Keratinocyte (primary cell): ENCODE data around the gene FAM237A. TPM values are rescaled to one million over a fixed set of nuclear protein-coding genes. Genes with fewer than 3 reads are reported as not detected.
A peak's percentile ranks its signal among the peaks of the same experiment; 100 is the strongest.

Source experiments
- DNase-seq: peaks from one replicate; pipeline ENCODE4 v3.0.0-alpha.2; 2011; ENCODE audit warnings: low read depth, missing footprints, low spot score
- FAIRE-seq: peaks from 2 replicates; lab custom pipeline; 2011; peaks lifted over from hg19 to GRCh38; lab: Jason Lieb, UNC
- H2AFZ ChIP-seq: 2 replicates; pipeline ENCODE4 v1.6.0; 2012; ENCODE audit warnings: low read length, control low read depth, inconsistent platforms; ENCODE audit not compliant: control insufficient read depth
- H3K27ac ChIP-seq: 2 replicates; pipeline ENCODE4 v1.5.1; 2011; ENCODE audit warnings: low read length; ENCODE audit not compliant: control insufficient read depth, insufficient read depth
- H3K27me3 ChIP-seq: 3 replicates; pipeline ENCODE4 v1.6.0; 2011; ENCODE audit warnings: low read length; ENCODE audit not compliant: control insufficient read depth, insufficient read depth; ENCODE audit errors: extremely low read depth
- H3K36me3 ChIP-seq, 2 experiments: 2 replicates in 1 of 2; 3 replicates in 1 of 2; pipeline ENCODE4 v1.5.1; 2011; ENCODE audit warnings: low read length in 2 of 2, mild to moderate bottlenecking in 1 of 2; ENCODE audit not compliant: control insufficient read depth in 2 of 2, insufficient read depth in 2 of 2; ENCODE audit errors: extremely low read depth in 1 of 2
- H3K4me1 ChIP-seq: 3 replicates; pipeline ENCODE4 v1.5.1; 2011; ENCODE audit warnings: low read length; ENCODE audit not compliant: control insufficient read depth, insufficient read depth; ENCODE audit errors: extremely low read depth
- H3K4me2 ChIP-seq: 3 replicates; pipeline ENCODE4 v1.6.0; 2011; ENCODE audit warnings: low read depth, low read length; ENCODE audit not compliant: control insufficient read depth, insufficient read depth; ENCODE audit errors: extremely low read depth
- H3K4me3 ChIP-seq, 3 experiments: fragments of 200-600 bp in 1 of 3; sonication (generic) in 1 of 3; 2 replicates in 2 of 3; 3 replicates in 1 of 3; pipeline ENCODE4 v1.5.1; 2011 to 2016; ENCODE audit warnings: low read length in 3 of 3, mild to moderate bottlenecking in 3 of 3, control low read depth in 2 of 3, inconsistent platforms in 1 of 3, low read depth in 1 of 3, mixed read lengths in 1 of 3, mixed run types in 1 of 3, moderate library complexity in 1 of 3; ENCODE audit not compliant: control insufficient read depth in 2 of 3, insufficient read depth in 2 of 3; ENCODE audit errors: extremely low read depth in 1 of 3
- H3K79me2 ChIP-seq: 2 replicates; pipeline ENCODE4 v1.6.0; 2012; ENCODE audit warnings: low read length; ENCODE audit not compliant: control insufficient read depth, insufficient read depth
- H3K9ac ChIP-seq: 3 replicates; pipeline ENCODE4 v1.6.0; 2011; ENCODE audit warnings: low read length; ENCODE audit not compliant: control insufficient read depth, insufficient read depth; ENCODE audit errors: extremely low read depth
- H3K9me1 ChIP-seq: 3 replicates; pipeline ENCODE4 v1.6.0; 2011; ENCODE audit warnings: low read length; ENCODE audit not compliant: control insufficient read depth, insufficient read depth; ENCODE audit errors: extremely low read depth
- H3K9me3 ChIP-seq: 2 replicates; pipeline ENCODE4 v1.5.1; 2012; ENCODE audit warnings: low read depth, low read length; ENCODE audit not compliant: control insufficient read depth
- H4K20me1 ChIP-seq: 3 replicates; pipeline ENCODE4 v1.6.0; 2011; ENCODE audit warnings: low read length; ENCODE audit not compliant: control insufficient read depth, insufficient read depth; ENCODE audit errors: extremely low read depth
- EZH2 ChIP-seq: IDR thresholded peaks from one replicate; pipeline ENCODE4 v1.6.1; 2012; ENCODE audit warnings: inconsistent platforms, mild to moderate bottlenecking, low read length, moderate library complexity
- dilution Hi-C: fragments of 300-500 bp; cut with MboI; formaldehyde crosslinking; loops from one replicate; pipeline ENCODE4 v1.7.0; 2020; ENCODE audit warnings: low sequenced_read_pairs; ENCODE audit not compliant: extremely low pct_ligation_motif_present
- polyA plus RNA-seq, 5 experiments: library from polyadenylated mRNA; depleted of rRNA in 3 of 5; stranded (reverse) in 3 of 5; stranded (forward) in 1 of 5; unstranded in 1 of 5; fragments of >200 nt; gene quantifications; 1 replicate in 1 of 5; 2 replicates in 3 of 5; 3 replicates in 1 of 5; pipeline versions ENCODE4 v1.2.1 to v1.2.3, GENCODE V29; 2011 to 2012; ENCODE audit warnings: missing spikeins in 2 of 5, low read depth in 1 of 5, low replicate concordance in 1 of 5
- TF ChIP-seq, protein P1 (sequence below), 3 experiments: IDR thresholded peaks in 1 of 3; conservative IDR thresholded peaks in 1 of 3; optimal IDR thresholded peaks in 1 of 3; 2 replicates in 2 of 3; 3 replicates in 1 of 3; pipeline versions ENCODE3 to v1.5.1; 2011; ENCODE audit warnings: low read length in 3 of 3, mild to moderate bottlenecking in 3 of 3, moderate library complexity in 2 of 3, control low read depth in 1 of 3, inconsistent platforms in 1 of 3; ENCODE audit not compliant: insufficient read depth in 2 of 3; ENCODE audit errors: extremely low read depth in 1 of 3

FAM237A gene
- polyA plus RNA-seq, 1 donor (not counting 4 experiments of a cell fraction or from before 2014, with no cell fraction given), result not detected

DNA sequence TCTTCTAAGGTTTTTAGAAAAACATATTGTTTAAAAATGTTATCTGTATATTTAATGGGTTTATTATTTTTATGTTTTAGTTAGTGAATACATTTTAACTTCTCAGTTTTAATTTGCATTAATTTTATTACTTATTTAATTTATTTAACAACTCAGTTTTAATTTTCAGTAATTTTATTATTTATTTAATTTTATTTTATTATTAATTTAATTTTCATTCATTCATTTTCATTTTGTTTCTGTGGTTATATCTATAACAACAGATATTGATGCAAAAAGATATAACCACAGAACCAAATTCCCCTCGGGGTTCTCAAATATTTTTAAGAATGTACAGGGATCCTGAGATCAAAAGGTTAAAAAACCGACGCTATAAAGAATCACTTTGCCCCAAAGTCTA lies 23.0 kb downstream of the FAM237A start:
- Histone ChIP-seq H3K4me2 (no peak overlapping the region), H3K27me3 (peaks cover 3% of the 10 kb centered on the region), H3K9me1 (no peaks in the 10 kb centered on the region), H2AFZ (no peak overlapping the region), H3K9ac (no peak overlapping the region), H3K9me3 (no peaks in the 10 kb centered on the region), H4K20me1 (no peaks in the 10 kb centered on the region), H3K4me1 (no peaks in the 10 kb centered on the region), H3K4me3 (no peak overlapping the region), H3K27ac (no peak overlapping the region), H3K79me2 (no peaks in the 10 kb centered on the region), H3K36me3 (no peaks in the 10 kb centered on the region)
- dilution Hi-C loops, result no loop called here
- DNase-seq (no peak), FAIRE-seq (no peak)
- no peak for TF ChIP-seq EZH2
- TF ChIP-seq, protein P1, sequence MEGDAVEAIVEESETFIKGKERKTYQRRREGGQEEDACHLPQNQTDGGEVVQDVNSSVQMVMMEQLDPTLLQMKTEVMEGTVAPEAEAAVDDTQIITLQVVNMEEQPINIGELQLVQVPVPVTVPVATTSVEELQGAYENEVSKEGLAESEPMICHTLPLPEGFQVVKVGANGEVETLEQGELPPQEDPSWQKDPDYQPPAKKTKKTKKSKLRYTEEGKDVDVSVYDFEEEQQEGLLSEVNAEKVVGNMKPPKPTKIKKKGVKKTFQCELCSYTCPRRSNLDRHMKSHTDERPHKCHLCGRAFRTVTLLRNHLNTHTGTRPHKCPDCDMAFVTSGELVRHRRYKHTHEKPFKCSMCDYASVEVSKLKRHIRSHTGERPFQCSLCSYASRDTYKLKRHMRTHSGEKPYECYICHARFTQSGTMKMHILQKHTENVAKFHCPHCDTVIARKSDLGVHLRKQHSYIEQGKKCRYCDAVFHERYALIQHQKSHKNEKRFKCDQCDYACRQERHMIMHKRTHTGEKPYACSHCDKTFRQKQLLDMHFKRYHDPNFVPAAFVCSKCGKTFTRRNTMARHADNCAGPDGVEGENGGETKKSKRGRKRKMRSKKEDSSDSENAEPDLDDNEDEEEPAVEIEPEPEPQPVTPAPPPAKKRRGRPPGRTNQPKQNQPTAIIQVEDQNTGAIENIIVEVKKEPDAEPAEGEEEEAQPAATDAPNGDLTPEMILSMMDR (optimal IDR thresholded peaks at IDR 0.05 in 1 of 3, IDR thresholded peaks at IDR 0.05 in 1 of 3, conservative IDR thresholded peaks at IDR 0.05 in 1 of 3; ENCODE audit: extremely low read depth in 1 of 3, insufficient read depth in 2 of 3, low read length in 3 of 3), result no peak

GRCh38 chr2:206670531-206671319 lies 28.4 kb downstream of the FAM237A start:
- peak overlapping the region; percentile 75 for H3K4me2 ChIP-seq
- H3K9ac ChIP-seq, result no peak overlapping the region
- H3K4me1 ChIP-seq, result peaks cover 7% of the 10 kb centered on the region
- TF ChIP-seq, protein P1 (optimal IDR thresholded peaks at IDR 0.05 in 1 of 3, IDR thresholded peaks at IDR 0.05 in 1 of 3, conservative IDR thresholded peaks at IDR 0.05 in 1 of 3; ENCODE audit: extremely low read depth in 1 of 3, insufficient read depth in 2 of 3, low read length in 3 of 3), result no peak
- no peak for TF ChIP-seq EZH2
- H3K36me3 ChIP-seq, result no peaks in the 10 kb centered on the region
- peak overlapping the region in 1 of 3 experiments; percentile 0 for H3K4me3 ChIP-seq
- H3K9me3 ChIP-seq, result no peaks in the 10 kb centered on the region
- H2AFZ ChIP-seq, result no peak overlapping the region
- DNase-seq, result no peak
- no peaks in the 10 kb centered on the region for H3K9me1 ChIP-seq
- FAIRE-seq, result peak; percentile 17
- H4K20me1 ChIP-seq, result no peaks in the 10 kb centered on the region
- dilution Hi-C loops, result no loop called here
- no peaks in the 10 kb centered on the region for H3K27me3 ChIP-seq
- H3K79me2 ChIP-seq, result no peaks in the 10 kb centered on the region
- no peak overlapping the region for H3K27ac ChIP-seq
